ENCODE results near the gene TULP4. TPM values are rescaled to one million over a fixed set of nuclear protein-coding genes. Genes with fewer than 3 reads are reported as not detected.

Gene TULP4
- total RNA-seq, 1 experiment from 2014 or later: 64.6 TPM

- Histone ChIP-seq H3K4me2 (ENCODE audit: insufficient read depth, insufficient read length, low read length) (no peak overlapping the region), H3K18ac (ENCODE audit: insufficient read length, low read depth, low read length) (no peak overlapping the region), H2BK120ac (ENCODE audit: low read depth, low read length, poor library complexity, severe bottlenecking) (no peak overlapping the region), H3K27me3 (ENCODE audit: insufficient read depth, low read length) (no peaks in the 10 kb centered on the region), H3K14ac (ENCODE audit: insufficient read depth, low read length) (no peak overlapping the region), H2BK15ac (ENCODE audit: low read depth, low read length) (no peak overlapping the region), H3K4ac (ENCODE audit: low read depth, low read length) (no peak overlapping the region), H4K91ac (ENCODE audit: insufficient read length, low read depth, low read length) (no peak overlapping the region), H4K8ac (replicated peaks; ENCODE audit: insufficient read length, low read depth, low read length) (no peak overlapping the region), H4K20me1 (ENCODE audit: control insufficient read depth, insufficient read depth, insufficient read length) (no peaks in the 10 kb centered on the region), H3K56ac (ENCODE audit: insufficient read length, low read depth, low read length) (no peak overlapping the region), H2BK12ac (ENCODE audit: insufficient read length, low read depth, low read length) (no peak overlapping the region), H2AK5ac (ENCODE audit: insufficient read length, low read length) (no peak overlapping the region), H4K5ac (ENCODE audit: insufficient read length, low read depth, low read length) (no peak overlapping the region), H3K79me1 (ENCODE audit: insufficient read depth, low read depth, low read length, poor library complexity, severe bottlenecking) (no peaks in the 10 kb centered on the region), H3K79me2 (ENCODE audit: insufficient read depth, low read length) (no peaks in the 10 kb centered on the region; the same call in 1 of the 2 replicates), H3K27ac (ENCODE audit: insufficient read length, low read depth, low read length) (no peak overlapping the region), H2BK20ac (ENCODE audit: low read depth, low read length, poor library complexity, severe bottlenecking) (no peak overlapping the region), H3K9ac (ENCODE audit: extremely low read depth, insufficient read length, low read length) (no peak overlapping the region), H3T11ph (ENCODE audit: low read length) (no peak overlapping the region), H2BK5ac (ENCODE audit: insufficient read length, low read length) (no peak overlapping the region), H3K9me3 (ENCODE audit: control insufficient read depth, low read depth, low read length) (no peaks in the 10 kb centered on the region), H2AFZ (ENCODE audit: low read length) (no peak overlapping the region), H3K23ac (ENCODE audit: insufficient read length, low read depth, low read length) (no peak overlapping the region), H3K4me1 (ENCODE audit: insufficient read depth, low read length) (no peaks in the 10 kb centered on the region), H3K23me2 (ENCODE audit: insufficient read length, low read depth, low read length, poor library complexity, severe bottlenecking) (no peaks in the 10 kb centered on the region)
- no peak for DNase-seq
- TF ChIP-seq CTCF (conservative IDR thresholded peaks at IDR 0.05): no peak
- H3K4me1 Mint-ChIP-seq: peaks cover 0 to 4% of the 10 kb centered on the region in 2 experiments; a peak in 2 of 4 replicates
- no CpG with 5 or more reads among the region's 5 CpGs for WGBS (ENCODE audit: extremely low coverage, insufficient read length, low lambda C conversion rate)
- H3K4me3 Mint-ChIP-seq: no peak overlapping the region
- peaks cover 3 to 7% of the 10 kb centered on the region in 2 experiments; a peak in 3 of 5 replicates for H3K9me3 Mint-ChIP-seq
- H3K27me3 Mint-ChIP-seq (ENCODE audit: low read depth): no peaks in the 10 kb centered on the region
- peaks cover 0 to 9% (median 5%) of the 10 kb centered on the region in 3 experiments; a peak in 5 of 7 replicates for H3K36me3 Mint-ChIP-seq (ENCODE audit: insufficient read depth in 1 of 3, low read depth in 3 of 3)
- H3K27ac Mint-ChIP-seq: no peak overlapping the region
Measured at GRCh38 chr6:158361961-158362669, 49.9 kb downstream of the TULP4 start.

Measured in H9 (cell line).